Astrocyte (in vitro differentiated cells and primary cell): Measurements from ENCODE around the gene PLPPR1. TPM values are rescaled to one million over a fixed set of nuclear protein-coding genes. Genes with fewer than 3 reads are reported as not detected.

ENCODE experiments used
- DNase-seq: peaks from one replicate; pipeline ENCODE4 v3.0.0-alpha.2; 2010; ENCODE audit warnings: low read depth
- FAIRE-seq: peaks from 2 replicates; lab custom pipeline; 2011; peaks lifted over from hg19 to GRCh38; lab: Jason Lieb, UNC
- H2AFZ ChIP-seq: 2 replicates; pipeline ENCODE4 v1.6.0; 2012; ENCODE audit warnings: low read depth, low read length, inconsistent platforms
- H3K27ac ChIP-seq: 2 replicates; pipeline ENCODE4 v1.5.1; 2011; ENCODE audit warnings: low read depth, low read length, inconsistent platforms
- H3K27me3 ChIP-seq: 2 replicates; pipeline ENCODE4 v1.6.0; 2011; ENCODE audit warnings: low read length, inconsistent platforms; ENCODE audit not compliant: insufficient read depth
- H3K36me3 ChIP-seq: 2 replicates; pipeline ENCODE4 v1.5.1; 2011; ENCODE audit warnings: low read length, inconsistent platforms; ENCODE audit not compliant: insufficient read depth
- H3K4me1 ChIP-seq: 2 replicates; pipeline ENCODE4 v1.5.1; 2011; ENCODE audit warnings: low read length, inconsistent platforms; ENCODE audit not compliant: insufficient read depth
- H3K4me2 ChIP-seq: 2 replicates; pipeline ENCODE4 v1.6.0; 2012; ENCODE audit warnings: low read length, inconsistent platforms
- H3K4me3 ChIP-seq: 2 replicates; pipeline ENCODE4 v1.5.1; 2011; ENCODE audit warnings: low read depth, mild to moderate bottlenecking, low read length, inconsistent platforms; ENCODE audit not compliant: insufficient read depth
- H3K79me2 ChIP-seq: 2 replicates; pipeline ENCODE4 v1.6.0; 2012; ENCODE audit warnings: mild to moderate bottlenecking, low read length, inconsistent platforms; ENCODE audit not compliant: insufficient read depth
- H3K9ac ChIP-seq: 2 replicates; pipeline ENCODE4 v1.6.0; 2012; ENCODE audit warnings: mild to moderate bottlenecking, low read length, inconsistent platforms
- H3K9me3 ChIP-seq: 2 replicates; pipeline ENCODE4 v1.5.1; 2012; ENCODE audit warnings: low read depth, mild to moderate bottlenecking, low read length, inconsistent platforms; ENCODE audit not compliant: insufficient read depth
- H4K20me1 ChIP-seq: 2 replicates; pipeline ENCODE4 v1.6.0; 2012; ENCODE audit warnings: low read length, inconsistent platforms; ENCODE audit not compliant: insufficient read depth
- H3K27ac Mint-ChIP-seq: one replicate; pipeline ENCODE4 v1.8.0; 2021; ENCODE audit warnings: mild to moderate bottlenecking, mixed read lengths; ENCODE audit not compliant: unreplicated experiment
- H3K27me3 Mint-ChIP-seq: one replicate; pipeline ENCODE4 v1.8.0; 2021; ENCODE audit warnings: low read depth, mixed read lengths; ENCODE audit not compliant: unreplicated experiment
- H3K36me3 Mint-ChIP-seq: one replicate; pipeline ENCODE4 v1.8.0; 2021; ENCODE audit warnings: low read depth, mixed read lengths; ENCODE audit not compliant: unreplicated experiment
- H3K4me1 Mint-ChIP-seq: one replicate; pipeline ENCODE4 v1.8.0; 2021; ENCODE audit warnings: low read depth, mixed read lengths; ENCODE audit not compliant: unreplicated experiment
- H3K4me3 Mint-ChIP-seq: one replicate; pipeline ENCODE4 v1.8.0; 2021; ENCODE audit warnings: mild to moderate bottlenecking, moderate library complexity, mixed read lengths; ENCODE audit not compliant: unreplicated experiment
- H3K9me3 Mint-ChIP-seq: one replicate; pipeline ENCODE4 v1.8.0; 2021; ENCODE audit warnings: mild to moderate bottlenecking, mixed read lengths; ENCODE audit not compliant: unreplicated experiment
- EZH2 ChIP-seq: IDR thresholded peaks from 2 replicates; pipeline ENCODE4 v1.6.1; 2012; ENCODE audit warnings: mild to moderate bottlenecking, low read length, inconsistent platforms; ENCODE audit not compliant: insufficient read depth
- total RNA-seq: library from RNA; stranded (reverse); gene quantifications from 2 replicates; pipeline ENCODE4 v1.2.1, GENCODE V29; 2021
- TF ChIP-seq, protein P1 (sequence below): IDR thresholded peaks from 2 replicates; pipeline ENCODE4 v1.5.1; 2011; ENCODE audit warnings: low read depth, mild to moderate bottlenecking, inconsistent platforms, low read length, moderate library complexity; ENCODE audit not compliant: insufficient read depth

Gene PLPPR1
- total RNA-seq, 1 donor from 2014 or later: not detected

DNA sequence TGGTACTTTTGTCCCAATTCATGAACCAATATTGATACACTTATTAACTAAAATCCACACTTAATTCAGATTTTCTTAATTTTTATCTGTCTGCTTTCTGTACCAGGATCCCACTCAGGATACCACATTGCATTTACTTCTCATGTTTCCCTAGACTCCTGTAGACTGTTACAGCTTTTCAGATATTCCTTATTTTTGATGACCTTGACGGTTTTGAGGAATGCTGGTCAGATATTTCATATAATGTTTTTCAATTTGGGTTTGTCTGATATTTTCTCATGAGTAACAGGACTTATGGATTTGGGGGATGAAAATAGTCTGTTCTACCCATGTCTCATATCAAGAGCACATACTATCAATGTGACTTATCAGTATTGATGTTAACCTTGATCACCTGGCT is 37.4 kb downstream of the PLPPR1 start:
- no peak overlapping the region for H3K27ac Mint-ChIP-seq
- no peaks in the 10 kb centered on the region for H3K4me1 Mint-ChIP-seq
- no peak for TF ChIP-seq EZH2
- TF ChIP-seq, protein P1, sequence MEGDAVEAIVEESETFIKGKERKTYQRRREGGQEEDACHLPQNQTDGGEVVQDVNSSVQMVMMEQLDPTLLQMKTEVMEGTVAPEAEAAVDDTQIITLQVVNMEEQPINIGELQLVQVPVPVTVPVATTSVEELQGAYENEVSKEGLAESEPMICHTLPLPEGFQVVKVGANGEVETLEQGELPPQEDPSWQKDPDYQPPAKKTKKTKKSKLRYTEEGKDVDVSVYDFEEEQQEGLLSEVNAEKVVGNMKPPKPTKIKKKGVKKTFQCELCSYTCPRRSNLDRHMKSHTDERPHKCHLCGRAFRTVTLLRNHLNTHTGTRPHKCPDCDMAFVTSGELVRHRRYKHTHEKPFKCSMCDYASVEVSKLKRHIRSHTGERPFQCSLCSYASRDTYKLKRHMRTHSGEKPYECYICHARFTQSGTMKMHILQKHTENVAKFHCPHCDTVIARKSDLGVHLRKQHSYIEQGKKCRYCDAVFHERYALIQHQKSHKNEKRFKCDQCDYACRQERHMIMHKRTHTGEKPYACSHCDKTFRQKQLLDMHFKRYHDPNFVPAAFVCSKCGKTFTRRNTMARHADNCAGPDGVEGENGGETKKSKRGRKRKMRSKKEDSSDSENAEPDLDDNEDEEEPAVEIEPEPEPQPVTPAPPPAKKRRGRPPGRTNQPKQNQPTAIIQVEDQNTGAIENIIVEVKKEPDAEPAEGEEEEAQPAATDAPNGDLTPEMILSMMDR: no peak
- H3K4me1 ChIP-seq: no peaks in the 10 kb centered on the region
- no peak overlapping the region for H3K9ac ChIP-seq
- H3K4me3 ChIP-seq: no peak overlapping the region
- H3K4me3 Mint-ChIP-seq: no peak overlapping the region
- FAIRE-seq (no peak), DNase-seq (no peak)
- no peak overlapping the region for H3K4me2 ChIP-seq
- H3K79me2 ChIP-seq: no peaks in the 10 kb centered on the region
- no peaks in the 10 kb centered on the region for H3K27me3 ChIP-seq
- H3K9me3 ChIP-seq: no peaks in the 10 kb centered on the region
- no peaks in the 10 kb centered on the region for H4K20me1 ChIP-seq
- no peak overlapping the region for H2AFZ ChIP-seq
- H3K36me3 ChIP-seq: no peaks in the 10 kb centered on the region
- no peaks in the 10 kb centered on the region for H3K27me3 Mint-ChIP-seq
- H3K36me3 Mint-ChIP-seq: no peaks in the 10 kb centered on the region
- no peaks in the 10 kb centered on the region for H3K9me3 Mint-ChIP-seq
- H3K27ac ChIP-seq: no peak overlapping the region

DNA sequence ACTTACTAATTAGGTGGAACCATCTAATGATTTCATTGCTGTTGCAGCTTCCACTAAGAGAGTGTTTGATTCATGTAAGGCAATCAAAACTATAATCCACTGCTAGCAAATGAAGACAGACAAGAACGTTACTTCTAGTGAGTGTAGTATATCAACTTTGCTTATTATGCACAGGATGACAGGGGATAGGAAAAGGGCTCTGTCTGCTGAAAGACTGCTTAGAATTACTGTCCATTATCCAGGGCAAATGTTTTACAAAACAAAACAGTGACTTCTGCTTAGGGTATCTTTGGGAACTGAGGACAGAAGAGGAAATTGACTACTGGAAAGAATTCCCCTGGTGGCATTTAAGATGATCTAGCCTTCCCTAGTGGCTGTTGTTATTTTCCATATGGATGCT is 40.2 kb downstream of the PLPPR1 start:
- H3K36me3 ChIP-seq: no peaks in the 10 kb centered on the region
- no peak overlapping the region for H3K27ac ChIP-seq
- no peaks in the 10 kb centered on the region for H4K20me1 ChIP-seq
- FAIRE-seq (no peak), DNase-seq (no peak)
- H3K4me2 ChIP-seq: no peak overlapping the region
- no peak overlapping the region for H3K4me3 ChIP-seq
- H2AFZ ChIP-seq: no peak overlapping the region
- H3K4me3 Mint-ChIP-seq: no peak overlapping the region
- no peak for TF ChIP-seq EZH2
- TF ChIP-seq, protein P1: no peak
- no peak overlapping the region for H3K27ac Mint-ChIP-seq
- no peaks in the 10 kb centered on the region for H3K27me3 ChIP-seq
- no peaks in the 10 kb centered on the region for H3K4me1 Mint-ChIP-seq
- no peaks in the 10 kb centered on the region for H3K9me3 ChIP-seq
- no peaks in the 10 kb centered on the region for H3K79me2 ChIP-seq
- no peaks in the 10 kb centered on the region for H3K9me3 Mint-ChIP-seq
- H3K36me3 Mint-ChIP-seq: no peaks in the 10 kb centered on the region
- H3K9ac ChIP-seq: no peak overlapping the region
- no peaks in the 10 kb centered on the region for H3K27me3 Mint-ChIP-seq
- H3K4me1 ChIP-seq: no peaks in the 10 kb centered on the region

DNA sequence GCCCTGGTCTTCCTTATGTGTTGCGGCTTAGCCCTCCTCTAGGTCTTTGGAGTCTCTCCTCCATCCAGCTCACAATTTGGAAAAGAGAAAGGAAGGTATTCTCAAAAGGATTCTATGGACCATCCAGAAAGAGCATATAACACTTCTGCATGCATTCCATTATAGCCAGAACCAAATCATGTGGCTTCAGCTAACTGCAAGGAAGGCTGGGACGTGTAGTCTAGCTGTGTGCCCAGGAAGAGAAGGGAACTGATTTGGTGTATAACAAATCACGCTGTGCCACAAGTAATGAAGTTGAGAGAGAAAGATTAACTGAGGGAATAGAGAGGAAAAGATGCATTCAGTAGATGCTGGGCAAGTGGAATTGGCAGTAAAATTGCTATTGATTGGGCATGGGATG is 43.7 kb downstream of the PLPPR1 start:
- no peak overlapping the region for H3K27ac Mint-ChIP-seq
- Histone ChIP-seq H3K4me2 (no peak overlapping the region), H3K27ac (no peak overlapping the region), H4K20me1 (no peaks in the 10 kb centered on the region), H3K9ac (no peak overlapping the region), H3K4me3 (no peak overlapping the region), H3K36me3 (no peaks in the 10 kb centered on the region), H2AFZ (no peak overlapping the region), H3K27me3 (no peaks in the 10 kb centered on the region), H3K4me1 (no peaks in the 10 kb centered on the region), H3K79me2 (no peaks in the 10 kb centered on the region), H3K9me3 (no peaks in the 10 kb centered on the region)
- H3K27me3 Mint-ChIP-seq: no peaks in the 10 kb centered on the region
- no peaks in the 10 kb centered on the region for H3K36me3 Mint-ChIP-seq
- no peak for DNase-seq
- FAIRE-seq: no peak
- TF ChIP-seq, protein P1: no peak
- no peak for TF ChIP-seq EZH2
- no peak overlapping the region for H3K4me3 Mint-ChIP-seq
- no peaks in the 10 kb centered on the region for H3K9me3 Mint-ChIP-seq
- no peaks in the 10 kb centered on the region for H3K4me1 Mint-ChIP-seq
